IMR-90 (cell line): Measurements from ENCODE around the gene NTRK2. TPM values are rescaled to one million over a fixed set of nuclear protein-coding genes. Genes with fewer than 3 reads are reported as not detected.

Source experiments
- ATAC-seq: fragments of 200-7000 bp; cut with Tn5 transposase; 2 replicates; pipeline ENCODE4 v1.9.1; 2020; ENCODE audit warnings: low read depth, mild to moderate bottlenecking, moderate library complexity
- BruUV-seq: library from RNA; stranded (reverse); fragments of 400-500 nt; replicated peaks from 2 replicates; lab custom pipeline; 2021; lab: Mats Ljungman, UMichigan
- CTCF ChIA-PET: fragments of 300-600 bp; formaldehyde crosslinking; extraction: SDS; loops from one replicate; lab custom pipeline; 2021; ENCODE audit warnings: antibody characterized with exemption; lab: Yijun Ruan, JAX
- POLR2A ChIA-PET: fragments of 300-600 bp; sonication (Branson Sonifier 250); formaldehyde crosslinking; loops from one replicate; lab custom pipeline; 2022; ENCODE audit warnings: antibody characterized with exemption; ENCODE audit not compliant: unreplicated experiment; lab: Charles Lee
- DNase-seq: peaks from one replicate; pipeline ENCODE4 v3.0.0; 2013
- H2AFZ ChIP-seq: replicated peaks from 2 replicates; pipeline ENCODE3; 2013; ENCODE audit warnings: low read length, mild to moderate bottlenecking; ENCODE audit not compliant: poor library complexity
- H2AK5ac ChIP-seq: 2 replicates; pipeline ENCODE4 v1.6.1; 2013; ENCODE audit warnings: low read depth, low read length, inconsistent platforms
- H2AK9ac ChIP-seq: replicated peaks from 2 replicates; pipeline ENCODE3; 2013; ENCODE audit warnings: mild to moderate bottlenecking, low read depth, low read length, moderate library complexity; ENCODE audit not compliant: poor library complexity
- H2BK120ac ChIP-seq: 2 replicates; pipeline ENCODE4 v1.6.1; 2013; ENCODE audit warnings: low read depth, low read length, inconsistent platforms
- H2BK15ac ChIP-seq: 3 replicates; pipeline ENCODE4 v1.6.1; 2013; ENCODE audit warnings: low read depth, low read length, inconsistent platforms
- H2BK20ac ChIP-seq: 2 replicates; pipeline ENCODE4 v1.6.1; 2013; ENCODE audit warnings: low read depth, mild to moderate bottlenecking, inconsistent platforms, low read length, moderate library complexity
- H2BK5ac ChIP-seq: 2 replicates; pipeline ENCODE4 v1.6.1; 2013; ENCODE audit warnings: mild to moderate bottlenecking, low read depth, low read length, inconsistent platforms; ENCODE audit not compliant: poor library complexity, severe bottlenecking
- H3K14ac ChIP-seq: replicated peaks from 2 replicates; pipeline ENCODE4 v1.6.1; 2013; ENCODE audit warnings: low read depth, low read length, inconsistent platforms
- H3K18ac ChIP-seq: 2 replicates; pipeline ENCODE4 v1.6.1; 2013; ENCODE audit warnings: low read depth, low read length, control low read depth
- H3K23ac ChIP-seq: 2 replicates; pipeline ENCODE4 v1.6.1; 2013; ENCODE audit warnings: low read depth, low read length, inconsistent platforms
- H3K27ac ChIP-seq: 2 replicates; pipeline ENCODE4 v1.5.1; 2013; ENCODE audit warnings: mild to moderate bottlenecking, control low read depth, low read length; ENCODE audit not compliant: insufficient read depth
- H3K27me3 ChIP-seq: 2 replicates; pipeline ENCODE4 v1.6.1; 2013; ENCODE audit warnings: low read length; ENCODE audit not compliant: control insufficient read depth, insufficient read depth
- H3K36me3 ChIP-seq: 2 replicates; pipeline ENCODE4 v1.6.1; 2013; ENCODE audit warnings: low read length, mixed read lengths; ENCODE audit not compliant: control insufficient read depth, insufficient read depth
- H3K4ac ChIP-seq: 2 replicates; pipeline ENCODE4 v1.6.1; 2013; ENCODE audit warnings: low read depth, low read length, inconsistent platforms
- H3K4me1 ChIP-seq: 2 replicates; pipeline ENCODE4 v1.6.1; 2013; ENCODE audit warnings: low read length, mixed read lengths; ENCODE audit not compliant: control insufficient read depth, insufficient read depth
- H3K4me2 ChIP-seq: 2 replicates; pipeline ENCODE4 v1.6.1; 2013; ENCODE audit warnings: low read depth, mild to moderate bottlenecking, control low read depth, low read length, moderate library complexity
- H3K4me3 ChIP-seq: 2 replicates; pipeline ENCODE4 v1.5.1; 2013; ENCODE audit warnings: low read depth, mild to moderate bottlenecking, control low read depth, low read length, moderate library complexity; ENCODE audit not compliant: insufficient read depth
- H3K56ac ChIP-seq: 2 replicates; pipeline ENCODE4 v1.6.1; 2013; ENCODE audit warnings: low read length, inconsistent platforms; ENCODE audit not compliant: insufficient read depth; ENCODE audit errors: extremely low read depth
- H3K79me1 ChIP-seq, 2 experiments: 2 replicates each; pipeline ENCODE4 v1.6.1; 2013; ENCODE audit warnings: low read length in 2 of 2, inconsistent platforms in 1 of 2, low read depth in 1 of 2
- H3K9ac ChIP-seq: 2 replicates; pipeline ENCODE4 v1.6.1; 2013; ENCODE audit warnings: low read depth, low read length, control low read depth
- H3K9me1 ChIP-seq: 2 replicates; pipeline ENCODE4 v1.6.1; 2013; ENCODE audit warnings: low read length, inconsistent platforms; ENCODE audit not compliant: insufficient read depth
- H3K9me3 ChIP-seq: 2 replicates; pipeline ENCODE4 v1.6.1; 2013; ENCODE audit warnings: low read length; ENCODE audit not compliant: control insufficient read depth, insufficient read depth
- H4K20me1 ChIP-seq: 2 replicates; pipeline ENCODE4 v1.6.1; 2013; ENCODE audit warnings: low read length, inconsistent platforms; ENCODE audit not compliant: insufficient read depth
- H4K5ac ChIP-seq: 2 replicates; pipeline ENCODE4 v1.6.1; 2013; ENCODE audit warnings: mild to moderate bottlenecking, low read depth, low read length, control low read depth
- H4K8ac ChIP-seq, 2 experiments: 2 replicates each; pipeline ENCODE4 v1.6.1; 2013; ENCODE audit warnings: low read depth in 2 of 2, low read length in 2 of 2, control low read depth in 1 of 2, inconsistent platforms in 1 of 2
- H4K91ac ChIP-seq: 2 replicates; pipeline ENCODE4 v1.6.1; 2013; ENCODE audit warnings: low read depth, low read length, inconsistent platforms; ENCODE audit not compliant: insufficient read depth
- BHLHE40 ChIP-seq: fragments of 150-350 bp; IDR thresholded peaks from 2 replicates; pipeline ENCODE4 v1.6.1; 2016; ENCODE audit warnings: mild to moderate bottlenecking, low read depth, low read length
- CEBPB ChIP-seq: IDR thresholded peaks from 2 replicates; pipeline ENCODE4 v1.6.1; 2012; ENCODE audit warnings: low read depth, low read length, improper control_type of control experiment
- CHD1 ChIP-seq: IDR thresholded peaks from 2 replicates; pipeline ENCODE4 v1.6.1; 2012; ENCODE audit warnings: low read depth, low read length, improper control_type of control experiment
- CTCF ChIP-seq: conservative IDR thresholded peaks from 2 replicates; pipeline ENCODE4 v1.5.1; 2012; ENCODE audit warnings: mild to moderate bottlenecking, low read depth, low read length, improper control_type of control experiment
- ELK1 ChIP-seq: fragments of 150-350 bp; IDR thresholded peaks from 2 replicates; pipeline ENCODE4 v1.6.1; 2016; ENCODE audit warnings: low read depth, mild to moderate bottlenecking, low read length, moderate library complexity, borderline replicate concordance
- FOS ChIP-seq: fragments of 150-350 bp; IDR thresholded peaks from 2 replicates; pipeline ENCODE4 v1.6.1; 2016; ENCODE audit warnings: low read depth, low read length
- MAFK ChIP-seq: IDR thresholded peaks from 2 replicates; pipeline ENCODE4 v1.6.1; 2012; ENCODE audit warnings: low read depth, low read length, improper control_type of control experiment
- MAZ ChIP-seq: IDR thresholded peaks from 2 replicates; pipeline ENCODE4 v1.6.1; 2012; ENCODE audit warnings: low read depth, mild to moderate bottlenecking, low read length, improper control_type of control experiment, moderate library complexity, borderline replicate concordance
- MXI1 ChIP-seq: IDR thresholded peaks from 2 replicates; pipeline ENCODE4 v1.6.1; 2012; ENCODE audit warnings: low read depth, mild to moderate bottlenecking, low read length, moderate library complexity, borderline replicate concordance
- NFE2L2 ChIP-seq: fragments of 150-350 bp; IDR thresholded peaks from 2 replicates; pipeline ENCODE4 v1.6.1; 2016; ENCODE audit warnings: low read depth, mild to moderate bottlenecking, low read length
- POLR2A ChIP-seq: IDR thresholded peaks from 2 replicates; pipeline ENCODE4 v1.6.1; 2012; ENCODE audit warnings: mild to moderate bottlenecking, low read depth, low read length
- RAD21 ChIP-seq: IDR thresholded peaks from 2 replicates; pipeline ENCODE4 v1.6.1; 2012; ENCODE audit warnings: low read length, improper control_type of control experiment
- RCOR1 ChIP-seq: IDR thresholded peaks from 2 replicates; pipeline ENCODE4 v1.6.1; 2012; ENCODE audit warnings: mild to moderate bottlenecking, low read length, improper control_type of control experiment; ENCODE audit not compliant: insufficient replicate concordance
- RFX5 ChIP-seq: IDR thresholded peaks from 2 replicates; pipeline ENCODE4 v1.8.0; 2012; ENCODE audit warnings: low read depth, mild to moderate bottlenecking, low read length, moderate library complexity
- SMC3 ChIP-seq: fragments of 150-350 bp; IDR thresholded peaks from 2 replicates; pipeline ENCODE4 v1.6.1; 2016; ENCODE audit warnings: low read depth, mild to moderate bottlenecking, antibody characterized with exemption, low read length, moderate library complexity
- USF2 ChIP-seq: fragments of 150-350 bp; IDR thresholded peaks from 2 replicates; pipeline ENCODE4 v1.6.1; 2017; ENCODE audit warnings: mild to moderate bottlenecking, antibody characterized with exemption, low read length, low read depth
- WGBS, 2 experiments: methylation state at CpG; one replicate each; pipeline versions ENCODE4 v1.1.5 to v1.1.7; 2013; ENCODE audit warnings: missing lambda C conversion rate in 2 of 2; ENCODE audit not compliant: insufficient read length in 1 of 2; ENCODE audit errors: extremely low coverage in 2 of 2; 5-methylcytosine and 5-hydroxymethylcytosine counted together
- dilution Hi-C: fragments of 300-500 bp; cut with HindIII; formaldehyde crosslinking; loops from one replicate; pipeline ENCODE4 v1.14.3; 2018; ENCODE audit warnings: low sequenced_read_pairs; ENCODE audit not compliant: unreplicated experiment
- in situ Hi-C: fragments of 300-500 bp; cut with MboI; formaldehyde crosslinking; loops from 3 replicates; pipeline ENCODE4 v1.14.3; 2019; ENCODE audit warnings: low sequenced_read_pairs, inconsistent platforms, mixed read lengths
- intact Hi-C: fragments of 100-400 bp; cut with micrococcal nuclease; formaldehyde crosslinking; loops from 2 replicates; pipeline ENCODE4 v1.10.0; 2022
- polyA plus RNA-seq, 3 experiments: library from polyadenylated mRNA; depleted of rRNA; stranded (reverse); fragments of >200 nt; gene quantifications; 2 replicates each; pipeline ENCODE4 v1.2.3, GENCODE V29; 2012; ENCODE audit warnings: low replicate concordance in 1 of 3
- total RNA-seq: library from RNA; depleted of rRNA; stranded (reverse); fragments of >200 nt; gene quantifications from 2 replicates; pipeline ENCODE4 v1.2.3, GENCODE V29; 2012

The NTRK2 gene
- total and polyA plus RNA-seq, 2 of the 4 experiments (the other 2 are of a cell fraction): under 0.01 to 0.02 TPM

- dilution Hi-C loops (no loop called here), intact Hi-C loops (no loop called here), in situ Hi-C loops (no loop called here)
- no peaks in the 10 kb centered on the region for H3K27me3 ChIP-seq
- H3K56ac ChIP-seq: no peak overlapping the region
- no peak overlapping the region for H2AK5ac ChIP-seq
- no peaks in the 10 kb centered on the region for H3K9me1 ChIP-seq
- no peak overlapping the region for H3K9ac ChIP-seq
- no peak overlapping the region for H4K5ac ChIP-seq
- peak overlapping the region; percentile 40; the same call in 1 of the 2 replicates for H3K4me2 ChIP-seq
- H3K4me3 ChIP-seq: no peak overlapping the region
- ChIA-PET POLR2A (no interaction called here), CTCF (no interaction called here)
- no peak overlapping the region for H4K91ac ChIP-seq
- no CpG with 5 or more reads among the region's 5 CpGs for WGBS, 2 experiments
- no peaks in the 10 kb centered on the region for H3K79me1 ChIP-seq
- H3K27ac ChIP-seq: no peak overlapping the region
- BruUV-seq: no TSS peak
- H2BK15ac ChIP-seq: no peak overlapping the region
- no peak overlapping the region for H3K14ac ChIP-seq
- no peak overlapping the region for H2BK20ac ChIP-seq
- peak overlapping the region; percentile 54 for H2BK5ac ChIP-seq
- peaks cover 1% of the 10 kb centered on the region; the same call in 1 of the 2 replicates for H3K4me1 ChIP-seq
- peak overlapping the region; percentile 3 for H2AK9ac ChIP-seq
- no peaks in the 10 kb centered on the region for H3K36me3 ChIP-seq
- no peak for TF ChIP-seq MAZ
- no peak for TF ChIP-seq SMC3
- TF ChIP-seq FOS: no peak
- no peak for TF ChIP-seq CTCF
- TF ChIP-seq POLR2A: no peak
- TF ChIP-seq CEBPB: no peak
- TF ChIP-seq BHLHE40: no peak
- TF ChIP-seq RFX5: no peak
- TF ChIP-seq CHD1: no peak
- no peak for TF ChIP-seq MXI1
- TF ChIP-seq ELK1: no peak
- TF ChIP-seq RCOR1: no peak
- no peak for TF ChIP-seq NFE2L2
- no peak for TF ChIP-seq MAFK
- TF ChIP-seq USF2: no peak
- TF ChIP-seq RAD21: no peak
- no peak for ATAC-seq
- no peaks in the 10 kb centered on the region for H3K9me3 ChIP-seq
- H4K20me1 ChIP-seq: no peaks in the 10 kb centered on the region
- H2BK120ac ChIP-seq: no peak overlapping the region
- H4K8ac ChIP-seq: no peak overlapping the region
- H3K4ac ChIP-seq: no peak overlapping the region
- DNase-seq: no peak
- H3K18ac ChIP-seq: peak overlapping the region; percentile 53; the same call in 1 of the 2 replicates
- H2AFZ ChIP-seq: peak overlapping the region; percentile 23
- no peak overlapping the region for H3K23ac ChIP-seq
Observed at GRCh38 chr9:84754881-84755280, 85.4 kb downstream of the NTRK2 start.
